SK-N-SH (cell line): ENCODE data around the gene SNTG2. TPM values are rescaled to one million over a fixed set of nuclear protein-coding genes. Genes with fewer than 3 reads are reported as not detected.

ENCODE experiments used
- CTCF ChIA-PET: fragments of 300-600, 350-600 bp; formaldehyde crosslinking; extraction: SDS; loops from one replicate; lab custom pipeline; 2021; lab: Yijun Ruan, JAX
- POLR2A ChIA-PET: fragments of 350-600 bp; sonication (Branson Sonifier 250); formaldehyde crosslinking; extraction: SDS; loops from one replicate; lab custom pipeline; 2020; ENCODE audit warnings: antibody characterized with exemption, inconsistent platforms; lab: Yijun Ruan, JAX
- DNase-seq: peaks from one replicate; pipeline ENCODE4 v3.0.0; 2012
- H2AFZ ChIP-seq: fragments of 200-600 bp; sonication (generic); 2 replicates; pipeline ENCODE4 v1.8.1; 2016; ENCODE audit warnings: antibody characterized with exemption, mild to moderate bottlenecking, low read depth
- H3F3A ChIP-seq: fragments of 200-600 bp; sonication (generic); replicated peaks from 2 replicates; pipeline ENCODE3; 2016; ENCODE audit warnings: antibody characterized with exemption, mild to moderate bottlenecking; ENCODE audit not compliant: insufficient read depth
- H3K27ac ChIP-seq, 2 experiments: fragments of 200-500 bp in 1 of 2; fragments of 200-600 bp in 1 of 2; sonication (Bioruptor generic) in 1 of 2; sonication (generic), shearing (Covaris generic) in 1 of 2; 2 replicates each; pipeline versions ENCODE4 v1.5.1 to v1.6.1; 2014 to 2016; ENCODE audit warnings: low read depth in 2 of 2, inconsistent platforms in 1 of 2, low read length in 1 of 2, mild to moderate bottlenecking in 1 of 2, mixed read lengths in 1 of 2
- H3K27me3 ChIP-seq: fragments of 200-600 bp; sonication (generic), shearing (Covaris generic); 2 replicates; pipeline ENCODE4 v1.6.1; 2016; ENCODE audit warnings: mixed run types; ENCODE audit not compliant: insufficient read depth
- H3K36me3 ChIP-seq, 2 experiments: fragments of 200-500 bp in 1 of 2; fragments of 200-600 bp in 1 of 2; sonication (Bioruptor generic) in 1 of 2; sonication (generic) in 1 of 2; replicated peaks in 1 of 2; 2 replicates each; pipeline versions ENCODE3 to v1.5.1; 2014 to 2016; ENCODE audit warnings: low read length in 1 of 2, mild to moderate bottlenecking in 1 of 2; ENCODE audit not compliant: insufficient read depth in 2 of 2, control insufficient read depth in 1 of 2
- H3K4me1 ChIP-seq, 2 experiments: fragments of 200-500 bp in 1 of 2; fragments of 200-600 bp in 1 of 2; sonication (Bioruptor generic) in 1 of 2; sonication (generic), shearing (Covaris generic) in 1 of 2; 2 replicates each; pipeline versions ENCODE4 v1.5.1 to v1.6.1; 2014 to 2016; ENCODE audit warnings: low read depth in 1 of 2, low read length in 1 of 2, mixed run types in 1 of 2; ENCODE audit not compliant: insufficient read depth in 2 of 2, control insufficient read depth in 1 of 2
- H3K4me2 ChIP-seq: fragments of 200-600 bp; sonication (generic), shearing (Covaris generic); 2 replicates; pipeline ENCODE4 v1.6.1; 2017; ENCODE audit warnings: mixed run types
- H3K4me3 ChIP-seq, 2 experiments: fragments of 200-500 bp in 1 of 2; fragments of 200-600 bp in 1 of 2; sonication (Bioruptor generic) in 1 of 2; sonication (generic), shearing (Covaris generic) in 1 of 2; 2 replicates each; pipeline versions ENCODE4 v1.5.1 to v1.8.1; 2014 to 2016; ENCODE audit warnings: low read depth in 2 of 2, inconsistent platforms in 1 of 2, low read length in 1 of 2, mild to moderate bottlenecking in 1 of 2, mixed read lengths in 1 of 2, moderate library complexity in 1 of 2
- H3K79me2 ChIP-seq: fragments of 200-600 bp; sonication (generic); 2 replicates; pipeline ENCODE4 v1.8.1; 2017; ENCODE audit warnings: mild to moderate bottlenecking; ENCODE audit not compliant: insufficient read depth
- H3K9ac ChIP-seq: fragments of 200-600 bp; sonication (generic); 2 replicates; pipeline ENCODE4 v1.6.1; 2017; ENCODE audit warnings: mixed run types
- H3K9me2 ChIP-seq: fragments of 200-600 bp; sonication (generic); 2 replicates; pipeline ENCODE4 v1.6.1; 2017; ENCODE audit warnings: mixed run types
- H3K9me3 ChIP-seq: fragments of 200-600 bp; sonication (generic); 2 replicates; pipeline ENCODE4 v1.6.1; 2017; ENCODE audit warnings: mixed run types, mild to moderate bottlenecking, moderate library complexity
- H4K20me1 ChIP-seq: fragments of 200-600 bp; sonication (generic); 2 replicates; pipeline ENCODE4 v1.6.1; 2017; ENCODE audit warnings: mild to moderate bottlenecking, mixed run types; ENCODE audit not compliant: insufficient read depth
- CHD2 ChIP-seq: fragments of 150-350 bp; IDR thresholded peaks from 2 replicates; pipeline ENCODE4 v1.6.1; 2018; ENCODE audit warnings: low read length; ENCODE audit not compliant: partially characterized antibody
- EP300 ChIP-seq, 2 experiments: IDR thresholded peaks; 2 replicates each; pipeline versions ENCODE4 v1.4.0 to v1.6.1; 2012; ENCODE audit warnings: borderline replicate concordance in 1 of 2, low read depth in 1 of 2, low read length in 1 of 2
- EZH2phosphoT487 ChIP-seq: fragments of 200-600 bp; sonication (generic); IDR thresholded peaks from 2 replicates; pipeline ENCODE4 v1.6.1; 2017; ENCODE audit warnings: low read depth, mixed run types, mild to moderate bottlenecking, antibody characterized with exemption, moderate library complexity, borderline replicate concordance
- GATA2 ChIP-seq: sonication (generic); formaldehyde crosslinking; IDR thresholded peaks from 2 replicates; pipeline ENCODE4 v1.5.0; 2020; ENCODE audit warnings: mild to moderate bottlenecking, missing genetic modification reagents
- NRF1 ChIP-seq: IDR thresholded peaks from 2 replicates; pipeline ENCODE4 v1.6.1; 2012; ENCODE audit warnings: low read depth, mild to moderate bottlenecking, low read length
- RCOR1 ChIP-seq: fragments of 150-350 bp; IDR thresholded peaks from 2 replicates; pipeline ENCODE4 v1.6.1; 2017; ENCODE audit warnings: antibody characterized with exemption, low read length
- TAF1 ChIP-seq: IDR thresholded peaks from 2 replicates; pipeline ENCODE4 v1.6.1; 2012; ENCODE audit warnings: low read depth, mild to moderate bottlenecking, low read length, moderate library complexity, borderline replicate concordance
- TCF12 ChIP-seq: IDR thresholded peaks from 2 replicates; pipeline ENCODE4 v1.4.0; 2012
- TEAD4 ChIP-seq: IDR thresholded peaks from 2 replicates; pipeline ENCODE4 v1.4.0; 2012; ENCODE audit warnings: mild to moderate bottlenecking, borderline replicate concordance; ENCODE audit not compliant: insufficient read depth
- WGBS: methylation state at CpG from one replicate; pipeline ENCODE4 v1.1.6; 2017; ENCODE audit warnings: low lambda C conversion rate; 5-methylcytosine and 5-hydroxymethylcytosine counted together
- polyA plus RNA-seq, 3 experiments: library from polyadenylated mRNA; depleted of rRNA; stranded (reverse); fragments of >200 nt; gene quantifications; 2 replicates each; pipeline ENCODE4 v1.2.3, GENCODE V29; 2012
- TF ChIP-seq, protein P1 (sequence below): fragments of 150-350 bp; IDR thresholded peaks from 2 replicates; pipeline ENCODE4 v1.6.1; 2016; ENCODE audit warnings: mild to moderate bottlenecking, low read depth, low read length
- TF ChIP-seq, protein P2 (sequence below): IDR thresholded peaks from 2 replicates; pipeline ENCODE4 v1.4.0; 2012; ENCODE audit warnings: low read depth, borderline replicate concordance
- TF ChIP-seq, protein P3 (sequence below): fragments of 200-600 bp; sonication (generic); IDR thresholded peaks from 2 replicates; pipeline ENCODE4 v1.6.1; 2017; ENCODE audit warnings: antibody characterized with exemption, mild to moderate bottlenecking, moderate library complexity
- TF ChIP-seq, protein P4 (sequence below): IDR thresholded peaks from 2 replicates; pipeline ENCODE4; 2012

The SNTG2 gene
- polyA plus RNA-seq, 1 of the 3 experiments (the other 2 are of a cell fraction): not detected

DNA sequence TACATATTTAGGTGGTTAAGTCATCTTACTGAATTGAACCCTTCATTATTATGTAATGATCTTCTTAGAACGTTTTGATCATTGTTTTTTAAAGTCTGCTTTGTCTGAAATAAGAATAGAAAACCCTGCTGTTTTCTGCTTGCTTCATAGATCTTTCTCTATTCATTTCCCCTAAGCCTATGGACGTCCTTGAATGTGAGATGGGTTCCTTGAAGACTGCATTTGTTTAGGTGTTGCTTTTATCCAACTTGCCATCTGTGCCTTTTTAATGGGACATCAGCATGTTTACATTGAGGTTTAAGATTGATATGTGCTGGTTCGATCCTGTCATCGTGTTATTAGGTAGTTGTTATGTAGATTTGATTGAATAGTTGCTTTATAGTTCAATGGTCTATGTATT, 95.4 kb downstream of the SNTG2 start:
- DNase-seq: no peak
- CTCF ChIA-PET: interaction anchor here (1.6 kb wide), 1 partner anchor 505 kb away, joined by 4 read pairs; no protein-coding TSS in a partner anchor
- WGBS: 21% methylated on average over 4 of the region's 4 CpGs
- no peak overlapping the region for H3K9ac ChIP-seq
- no peaks in the 10 kb centered on the region for H3K79me2 ChIP-seq
- no peak overlapping the region for H3K4me2 ChIP-seq
- peaks cover 10% of the 10 kb centered on the region for H3K9me3 ChIP-seq
- H3K27me3 ChIP-seq: no peaks in the 10 kb centered on the region
- no peak for TF ChIP-seq TEAD4
- TF ChIP-seq NRF1: no peak
- TF ChIP-seq, protein P1, sequence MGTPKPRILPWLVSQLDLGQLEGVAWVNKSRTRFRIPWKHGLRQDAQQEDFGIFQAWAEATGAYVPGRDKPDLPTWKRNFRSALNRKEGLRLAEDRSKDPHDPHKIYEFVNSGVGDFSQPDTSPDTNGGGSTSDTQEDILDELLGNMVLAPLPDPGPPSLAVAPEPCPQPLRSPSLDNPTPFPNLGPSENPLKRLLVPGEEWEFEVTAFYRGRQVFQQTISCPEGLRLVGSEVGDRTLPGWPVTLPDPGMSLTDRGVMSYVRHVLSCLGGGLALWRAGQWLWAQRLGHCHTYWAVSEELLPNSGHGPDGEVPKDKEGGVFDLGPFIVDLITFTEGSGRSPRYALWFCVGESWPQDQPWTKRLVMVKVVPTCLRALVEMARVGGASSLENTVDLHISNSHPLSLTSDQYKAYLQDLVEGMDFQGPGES: no peak
- no peak for TF ChIP-seq EP300 (IDR thresholded peaks at IDR 0.05; ENCODE audit: borderline replicate concordance in 1 of 2, low read depth in 1 of 2, low read length in 1 of 2)
- no peak for TF ChIP-seq RCOR1
- TF ChIP-seq CHD2: no peak
- no peak for TF ChIP-seq GATA2 (CRISPR knock-in tag)
- no peak for TF ChIP-seq TAF1
- TF ChIP-seq TCF12: no peak
- no peak for TF ChIP-seq EZH2phosphoT487
- TF ChIP-seq, protein P2, sequence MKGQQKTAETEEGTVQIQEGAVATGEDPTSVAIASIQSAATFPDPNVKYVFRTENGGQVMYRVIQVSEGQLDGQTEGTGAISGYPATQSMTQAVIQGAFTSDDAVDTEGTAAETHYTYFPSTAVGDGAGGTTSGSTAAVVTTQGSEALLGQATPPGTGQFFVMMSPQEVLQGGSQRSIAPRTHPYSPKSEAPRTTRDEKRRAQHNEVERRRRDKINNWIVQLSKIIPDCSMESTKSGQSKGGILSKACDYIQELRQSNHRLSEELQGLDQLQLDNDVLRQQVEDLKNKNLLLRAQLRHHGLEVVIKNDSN: no peak
- TF ChIP-seq, protein P3, sequence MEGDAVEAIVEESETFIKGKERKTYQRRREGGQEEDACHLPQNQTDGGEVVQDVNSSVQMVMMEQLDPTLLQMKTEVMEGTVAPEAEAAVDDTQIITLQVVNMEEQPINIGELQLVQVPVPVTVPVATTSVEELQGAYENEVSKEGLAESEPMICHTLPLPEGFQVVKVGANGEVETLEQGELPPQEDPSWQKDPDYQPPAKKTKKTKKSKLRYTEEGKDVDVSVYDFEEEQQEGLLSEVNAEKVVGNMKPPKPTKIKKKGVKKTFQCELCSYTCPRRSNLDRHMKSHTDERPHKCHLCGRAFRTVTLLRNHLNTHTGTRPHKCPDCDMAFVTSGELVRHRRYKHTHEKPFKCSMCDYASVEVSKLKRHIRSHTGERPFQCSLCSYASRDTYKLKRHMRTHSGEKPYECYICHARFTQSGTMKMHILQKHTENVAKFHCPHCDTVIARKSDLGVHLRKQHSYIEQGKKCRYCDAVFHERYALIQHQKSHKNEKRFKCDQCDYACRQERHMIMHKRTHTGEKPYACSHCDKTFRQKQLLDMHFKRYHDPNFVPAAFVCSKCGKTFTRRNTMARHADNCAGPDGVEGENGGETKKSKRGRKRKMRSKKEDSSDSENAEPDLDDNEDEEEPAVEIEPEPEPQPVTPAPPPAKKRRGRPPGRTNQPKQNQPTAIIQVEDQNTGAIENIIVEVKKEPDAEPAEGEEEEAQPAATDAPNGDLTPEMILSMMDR: no peak
- TF ChIP-seq, protein P4, sequence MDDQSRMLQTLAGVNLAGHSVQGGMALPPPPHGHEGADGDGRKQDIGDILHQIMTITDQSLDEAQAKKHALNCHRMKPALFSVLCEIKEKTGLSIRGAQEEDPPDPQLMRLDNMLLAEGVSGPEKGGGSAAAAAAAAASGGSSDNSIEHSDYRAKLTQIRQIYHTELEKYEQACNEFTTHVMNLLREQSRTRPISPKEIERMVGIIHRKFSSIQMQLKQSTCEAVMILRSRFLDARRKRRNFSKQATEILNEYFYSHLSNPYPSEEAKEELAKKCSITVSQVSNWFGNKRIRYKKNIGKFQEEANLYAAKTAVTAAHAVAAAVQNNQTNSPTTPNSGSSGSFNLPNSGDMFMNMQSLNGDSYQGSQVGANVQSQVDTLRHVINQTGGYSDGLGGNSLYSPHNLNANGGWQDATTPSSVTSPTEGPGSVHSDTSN: no peak
- TF ChIP-seq, all 33 proteins: peak for 0
- Histone ChIP-seq H3K27ac (no peak overlapping the region), H2AFZ (no peak overlapping the region), H4K20me1 (no peaks in the 10 kb centered on the region), H3K36me3 (no peaks in the 10 kb centered on the region), H3K4me3 (no peak overlapping the region), H3K4me1 (no peaks in the 10 kb centered on the region), H3K9me2 (peaks cover 4% of the 10 kb centered on the region; the same call in 1 of the 2 replicates), H3F3A (no peaks in the 10 kb centered on the region)
- POLR2A ChIA-PET: no interaction called here
